K562 (cell line): ENCODE results near the gene GGT6. TPM values are rescaled to one million over a fixed set of nuclear protein-coding genes. Genes with fewer than 3 reads are reported as not detected.

Experiments
- ATAC-seq: fragments of 200-7000 bp; cut with Tn5 transposase; 3 replicates; pipeline ENCODE4 v1.9.1; 2020; ENCODE audit warnings: moderate library complexity
- BruUV-seq: library from RNA; stranded (reverse); fragments of 400-500 nt; replicated peaks from 2 replicates; lab custom pipeline; 2021; lab: Mats Ljungman, UMichigan
- CTCF ChIA-PET: fragments of 300-600 bp; formaldehyde crosslinking; extraction: SDS; loops from one replicate; lab custom pipeline; 2021; ENCODE audit warnings: low intra/inter-chr PET ratio; lab: Yijun Ruan, JAX
- POLR2A ChIA-PET: fragments of 300-600, 350-650 bp; sonication (Branson Sonifier 250); formaldehyde crosslinking; extraction: SDS; loops from one replicate; lab custom pipeline; 2021; ENCODE audit warnings: antibody characterized with exemption, inconsistent platforms; lab: Yijun Ruan, JAX
- DNase-seq, 4 experiments: peaks; one replicate each; pipeline versions ENCODE4 v3.0.0 to v3.0.0-alpha.2; 2011 to 2018; ENCODE audit warnings: low spot score in 3 of 4, mixed read lengths in 3 of 4; ENCODE audit errors: extremely low read depth in 1 of 4
- FAIRE-seq: peaks from 2 replicates; lab custom pipeline; 2011; peaks lifted over from hg19 to GRCh38; lab: Jason Lieb, UNC
- H2AFZ ChIP-seq: 2 replicates; pipeline ENCODE4 v1.6.0; 2011; ENCODE audit warnings: low read depth, low read length, control low read depth, inconsistent platforms
- H3K27ac ChIP-seq: fragments of 200-600 bp; 3 replicates; pipeline ENCODE4 v1.8.0; 2011; ENCODE audit warnings: low read depth, mild to moderate bottlenecking, control low read depth, inconsistent platforms, low read length, moderate library complexity, mixed read lengths; ENCODE audit errors: extremely low read depth
- H3K27me3 ChIP-seq, 2 experiments: fragments of 300-600 bp in 1 of 2; 2 replicates in 1 of 2; 3 replicates in 1 of 2; pipeline versions ENCODE4 v1.6.0 to v1.8.0; 2011; ENCODE audit warnings: inconsistent platforms in 2 of 2, low read length in 2 of 2, mild to moderate bottlenecking in 1 of 2, mixed read lengths in 1 of 2, moderate library complexity in 1 of 2; ENCODE audit not compliant: control insufficient read depth in 2 of 2, insufficient read depth in 2 of 2
- H3K36me3 ChIP-seq: fragments of 300-600 bp; 3 replicates; pipeline ENCODE4 v1.8.0; 2011; ENCODE audit warnings: mild to moderate bottlenecking, low read length, inconsistent platforms; ENCODE audit not compliant: control insufficient read depth, insufficient read depth
- H3K4me1 ChIP-seq, 2 experiments: fragments of 200-600 bp in 1 of 2; replicated peaks in 1 of 2; 2 replicates in 1 of 2; 3 replicates in 1 of 2; pipeline versions ENCODE4 v1.5.1 to v1.8.0; 2011; ENCODE audit warnings: inconsistent platforms in 2 of 2, low read length in 2 of 2, mild to moderate bottlenecking in 1 of 2, mixed read lengths in 1 of 2, moderate library complexity in 1 of 2; ENCODE audit not compliant: control insufficient read depth in 2 of 2, insufficient read depth in 2 of 2
- H3K4me2 ChIP-seq: 2 replicates; pipeline ENCODE4 v1.6.1; 2011; ENCODE audit warnings: low read length, control low read depth, inconsistent platforms, mixed read lengths; ENCODE audit not compliant: insufficient read depth
- H3K4me3 ChIP-seq: fragments of 200-600 bp; sonication (generic), shearing (Covaris generic); 2 replicates; pipeline ENCODE4 v1.5.1; 2016; ENCODE audit warnings: control low read depth, inconsistent platforms
- H3K79me2 ChIP-seq: fragments of 200-600 bp; 3 replicates; pipeline ENCODE4 v1.8.0; 2011; ENCODE audit warnings: low read length, inconsistent platforms; ENCODE audit not compliant: control insufficient read depth, insufficient read depth
- H3K9ac ChIP-seq, 2 experiments: 2 replicates each; pipeline versions ENCODE4 v1.6.0 to v1.6.1; 2011; ENCODE audit warnings: low read depth in 2 of 2, low read length in 2 of 2, control low read depth in 1 of 2, inconsistent platforms in 1 of 2, mild to moderate bottlenecking in 1 of 2, mixed read lengths in 1 of 2; ENCODE audit not compliant: insufficient read depth in 1 of 2
- H3K9me1 ChIP-seq: one replicate; pipeline ENCODE4 v1.6.0; 2011; ENCODE audit warnings: inconsistent platforms, mild to moderate bottlenecking, low read length, moderate library complexity; ENCODE audit not compliant: control insufficient read depth, insufficient read depth
- H3K9me3 ChIP-seq: replicated peaks from 2 replicates; pipeline ENCODE4 v1.5.1; 2011; ENCODE audit warnings: low read depth, low read length, inconsistent platforms; ENCODE audit not compliant: control insufficient read depth, insufficient read depth
- H4K20me1 ChIP-seq: replicated peaks from 2 replicates; pipeline ENCODE4 v1.6.1; 2011; ENCODE audit warnings: low read length, inconsistent platforms, mixed read lengths; ENCODE audit not compliant: control insufficient read depth, insufficient read depth
- CAMTA2 ChIP-seq: fragments of 250-450 bp; sonication (Bioruptor Pico); conservative IDR thresholded peaks from 2 replicates; pipeline ENCODE4 v1.5.1; 2022
- CCNT2 ChIP-seq: IDR thresholded peaks from 2 replicates; pipeline ENCODE4 v1.6.1; 2011; ENCODE audit warnings: borderline replicate concordance, low read depth, mild to moderate bottlenecking, moderate library complexity, mixed read lengths, low read length; ENCODE audit not compliant: insufficient read length; ENCODE audit errors: extremely low read depth
- ERF ChIP-seq: fragments of 450-650 bp; formaldehyde crosslinking; IDR thresholded peaks from 2 replicates; pipeline ENCODE4 v1.4.0; 2020; ENCODE audit warnings: mild to moderate bottlenecking, mixed read lengths
- ETV5 ChIP-seq: sonication (generic); formaldehyde crosslinking; IDR thresholded peaks from 2 replicates; pipeline ENCODE4 v1.4.0; 2020; ENCODE audit warnings: low read depth, mild to moderate bottlenecking, missing genetic modification reagents
- EWSR1 ChIP-seq: fragments of 450-650 bp; IDR thresholded peaks from 2 replicates; pipeline ENCODE4 v1.6.1; 2018; ENCODE audit warnings: borderline replicate concordance, mild to moderate bottlenecking, low read depth, moderate library complexity; ENCODE audit not compliant: partially characterized antibody
- GABPA ChIP-seq: fragments of 200-800 bp; sonication (Bioruptor generic); conservative IDR thresholded peaks from 2 replicates; pipeline ENCODE4 v1.6.1; 2016; ENCODE audit warnings: low read depth, missing genetic modification characterization, missing compliant biosample characterization
- HCFC1 ChIP-seq: IDR thresholded peaks from 2 replicates; pipeline ENCODE4 v1.6.1; 2012; ENCODE audit warnings: low read depth, low read length, improper control_type of control experiment
- ILK ChIP-seq: fragments of 450-650 bp; IDR thresholded peaks from 2 replicates; pipeline ENCODE4 v1.6.1; 2016; ENCODE audit warnings: missing genetic modification characterization, low read depth, mild to moderate bottlenecking, missing compliant biosample characterization, moderate library complexity, borderline replicate concordance
- PHB2 ChIP-seq: fragments of 450-650 bp; IDR thresholded peaks from 2 replicates; pipeline ENCODE4 v1.6.1; 2017; ENCODE audit warnings: low read depth
- PPARD ChIP-seq: fragments of 250-450 bp; sonication (Bioruptor Pico); IDR thresholded peaks from 2 replicates; pipeline ENCODE4 v1.8.0; 2022; ENCODE audit warnings: inconsistent platforms, mild to moderate bottlenecking, moderate library complexity
- SREBF2 ChIP-seq: sonication (generic); formaldehyde crosslinking; IDR thresholded peaks from 2 replicates; pipeline ENCODE4 v1.4.0; 2020; ENCODE audit warnings: mild to moderate bottlenecking, missing genetic modification reagents
- ZNF12 ChIP-seq: sonication (generic); formaldehyde crosslinking; IDR thresholded peaks from 2 replicates; pipeline ENCODE4 v1.4.0; 2020; ENCODE audit warnings: mild to moderate bottlenecking, missing genetic modification reagents
- ZNF282 ChIP-seq: sonication (generic); formaldehyde crosslinking; IDR thresholded peaks from 2 replicates; pipeline ENCODE4 v1.8.1; 2023; ENCODE audit warnings: missing genetic modification reagents
- ZNF586 ChIP-seq: fragments of 450-650 bp; formaldehyde crosslinking; conservative IDR thresholded peaks from 2 replicates; pipeline ENCODE4 v1.4.0; 2020; ENCODE audit warnings: mild to moderate bottlenecking, moderate library complexity
- ZNF830 ChIP-seq: fragments of 250-450 bp; sonication (Bioruptor Pico); IDR thresholded peaks from 2 replicates; pipeline ENCODE4 v1.5.0; 2021; ENCODE audit warnings: mild to moderate bottlenecking
- WGBS: fragments of 100-300 bp; shearing (Covaris generic); methylation state at CpG from one replicate; pipeline ENCODE4 v1.1.6; 2016; ENCODE audit warnings: low coverage, mixed read lengths; ENCODE audit not compliant: insufficient coverage; ENCODE audit errors: missing lambda C conversion rate; 5-methylcytosine and 5-hydroxymethylcytosine counted together
- in situ Hi-C: fragments of 300-500 bp; cut with MboI; formaldehyde crosslinking; loops from 4 replicates; pipeline ENCODE4 v1.15.0; 2018; ENCODE audit warnings: inconsistent platforms, mixed read lengths
- intact Hi-C: fragments of 100-400 bp; cut with micrococcal nuclease; formaldehyde crosslinking; loops from 2 replicates; pipeline ENCODE4 v1.14.2; 2022
- polyA plus RNA-seq, 8 experiments: library from polyadenylated mRNA; depleted of rRNA in 4 of 8; stranded (reverse) in 5 of 8; unstranded in 3 of 8; fragments of >200 nt; fragmentation: Nextera tagmentation in 2 of 8; fragmentation: Illumina TruSeq in 1 of 8; extraction: Ambion mirVana in 2 of 8; extraction: Trizol in 1 of 8; gene quantifications; 2 replicates each; pipeline versions ENCODE4 v1.2.1 to v1.2.3, GENCODE V29; 2011 to 2014; ENCODE audit warnings: inconsistent platforms in 1 of 8, missing spikeins in 1 of 8
- total RNA-seq, 7 experiments: library from RNA; depleted of rRNA in 6 of 7; stranded (reverse); fragments of >200 nt in 6 of 7; fragmentation: Illumina TruSeq in 2 of 7; extraction: Trizol in 2 of 7; gene quantifications; 2 replicates each; pipeline versions ENCODE4 v1.2.1 to v1.2.3, GENCODE V29; 2011 to 2021; ENCODE audit warnings: low replicate concordance in 1 of 7
- TF ChIP-seq, protein P1 (sequence below): fragments of 450-650 bp; formaldehyde crosslinking; IDR thresholded peaks from 2 replicates; pipeline ENCODE4 v1.4.0; 2020; ENCODE audit warnings: mild to moderate bottlenecking

Gene GGT6
- total and polyA plus RNA-seq, 9 of the 15 experiments (the other 6 are each of a cell fraction or from before 2014, with no cell fraction given) = 0.09 TPM; not detected in 8

- Histone ChIP-seq H3K4me2 (no peak overlapping the region), H3K9me1 (no peaks in the 10 kb centered on the region), H3K27ac (no peak overlapping the region), H2AFZ (no peak overlapping the region), H3K79me2 (no peaks in the 10 kb centered on the region), H3K4me3 (no peak overlapping the region), H4K20me1 (0 out of 2 replicates have a peak, but pooled peaks cover 3% of the 10 kb centered on the region), H3K9me3 (no peaks in the 10 kb centered on the region), H3K9ac (no peak overlapping the region), H3K27me3 (peaks cover 12 to 68% of the 10 kb centered on the region in 2 experiments; a peak in 4 of 5 replicates), H3K36me3 (no peaks in the 10 kb centered on the region), H3K4me1 (peaks cover 0 to 4% of the 10 kb centered on the region in 2 experiments; a peak in 2 of 5 replicates)
- CTCF ChIA-PET = no interaction called here
- FAIRE-seq (no peak), DNase-seq (no peak), ATAC-seq (no peak)
- 32% methylated on average over 8 of the region's 8 CpGs for WGBS
- intact Hi-C loops = no loop called here
- BruUV-seq = no TSS peak
- TF ChIP-seq CAMTA2 (no peak), ERF (CRISPR knock-in tag) (no peak), ZNF12 (CRISPR knock-in tag) (no peak), SREBF2 (CRISPR knock-in tag) (no peak), HCFC1 (no peak), CCNT2 (no peak), ZNF282 (CRISPR knock-in tag) (no peak), EWSR1 (no peak), ZNF586 (no peak), ILK (tag) (no peak), ETV5 (CRISPR knock-in tag) (no peak), ZNF830 (no peak), GABPA (no peak), PPARD (CRISPR knock-in tag) (no peak), PHB2 (no peak)
- TF ChIP-seq, protein P1, sequence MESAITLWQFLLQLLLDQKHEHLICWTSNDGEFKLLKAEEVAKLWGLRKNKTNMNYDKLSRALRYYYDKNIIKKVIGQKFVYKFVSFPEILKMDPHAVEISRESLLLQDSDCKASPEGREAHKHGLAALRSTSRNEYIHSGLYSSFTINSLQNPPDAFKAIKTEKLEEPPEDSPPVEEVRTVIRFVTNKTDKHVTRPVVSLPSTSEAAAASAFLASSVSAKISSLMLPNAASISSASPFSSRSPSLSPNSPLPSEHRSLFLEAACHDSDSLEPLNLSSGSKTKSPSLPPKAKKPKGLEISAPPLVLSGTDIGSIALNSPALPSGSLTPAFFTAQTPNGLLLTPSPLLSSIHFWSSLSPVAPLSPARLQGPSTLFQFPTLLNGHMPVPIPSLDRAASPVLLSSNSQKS (CRISPR knock-in tag) = no peak
- in situ Hi-C loops = no loop called here
- POLR2A ChIA-PET = interaction anchor here (0.7 to 1.2 kb wide), 2 partner anchors 15 to 1683 kb away, joined by 3 read pairs; no protein-coding TSS in a partner anchor
These were observed 36.4 kb downstream of the GGT6 start for GRCh38 chr17:4523946-4524345.
